ENCODE data around the gene PLCB2.

- TF ChIP-seq POLR2A (IDR thresholded peaks at IDR 0.05; ENCODE audit: low read length), result no peak
- no peak for TF ChIP-seq GATA1 (IDR thresholded peaks at IDR 0.05; ENCODE audit: low read depth, low read length)
Measured at GRCh38 chr15:40320409-40320808, 12.7 kb upstream of the PLCB2 start.

Measured in erythroblast (primary cell).